Right lobe of liver (tissue), 6 donors: ENCODE results near the gene HSPA4. TPM values are rescaled to one million over a fixed set of nuclear protein-coding genes. Genes with fewer than 3 reads are reported as not detected.

Experiments
- ATAC-seq, 4 donors: fragments of 200-7000 bp; cut with Tn5 transposase; one replicate each; pipeline ENCODE4 v1.9.1; 2020; ENCODE audit warnings: mild to moderate bottlenecking in 4 of 4, moderate library complexity in 4 of 4
- DNase-seq, 3 donors: peaks; one replicate each; pipeline ENCODE4 v3.0.0-alpha.2; 2020
- H3K27ac ChIP-seq, 3 donors: fragments of 200-600 bp; one replicate each; pipeline ENCODE4 v1.8.0; 2022
- H3K27me3 ChIP-seq, 2 donors: fragments of 200-600 bp; one replicate each; pipeline ENCODE4 v1.8.0; 2022
- H3K36me3 ChIP-seq, 4 donors: fragments of 200-600 bp; sonication (generic) in 1 of 4; one replicate each; pipeline versions ENCODE4 v1.5.1 to v1.8.0; 2017 to 2022; ENCODE audit warnings: control low read depth in 1 of 4
- H3K4me1 ChIP-seq, 4 donors: fragments of 200-600 bp; sonication (generic) in 1 of 4; one replicate each; pipeline versions ENCODE4 v1.5.1 to v1.8.0; 2017 to 2022; ENCODE audit warnings: control low read depth in 1 of 4
- H3K4me3 ChIP-seq, 3 donors: fragments of 200-600 bp; one replicate each; pipeline ENCODE4 v1.8.0; 2022
- H3K9me3 ChIP-seq, 4 donors: fragments of 200-600 bp; sonication (generic) in 1 of 4; one replicate each; pipeline versions ENCODE4 v1.5.1 to v1.8.0; 2017 to 2022; ENCODE audit warnings: control low read depth in 1 of 4
- CTCF ChIP-seq, 4 donors: fragments of 200-600 bp in 3 of 4; fragments of 450-650 bp in 1 of 4; IDR thresholded peaks; one replicate each; pipeline versions ENCODE4 v1.5.1 to v1.8.0; 2016 to 2022; ENCODE audit warnings: antibody characterized with exemption in 4 of 4, mild to moderate bottlenecking in 2 of 4
- POLR2A ChIP-seq: fragments of 450-650 bp; IDR thresholded peaks from one replicate; pipeline ENCODE4 v1.6.1; 2017; ENCODE audit warnings: antibody characterized with exemption, mild to moderate bottlenecking
- WGBS: methylation state at CpG from one replicate; pipeline ENCODE4 v1.1.6; 2018; ENCODE audit warnings: low coverage, low lambda C conversion rate; ENCODE audit not compliant: insufficient coverage; ENCODE audit errors: missing lambda C conversion rate; 5-methylcytosine and 5-hydroxymethylcytosine counted together
- intact Hi-C, 2 donors: fragments of 100-400 bp; cut with DNase I; formaldehyde crosslinking; loops; one replicate each; pipeline versions ENCODE4 v1.11.2 to v1.14.1; 2022
- total RNA-seq, 6 experiments: library from RNA; depleted of rRNA in 2 of 6; stranded (reverse); fragments of >200 nt in 2 of 6; fragmentation: NEBNext Ultra II Directional in 3 of 6; extraction: Animal tissue kit (Norgen Biotek cat#: 25700) in 3 of 6; gene quantifications; one replicate each; pipeline versions ENCODE4 v1.1.0 to v1.2.4, GENCODE V29; 2016 to 2023
- donor health status: DM: no; HTN: yes; CAD: no.
- donor health status: DM: no; HTN: no; CAD: no.
- donor health status: DM: no; HTN: no; CAD: no.
- donor health status: DM: no; HTN: yes; CAD: no.
- donor health status: DM: no; HTN: yes; CAD: no.

HSPA4 gene
- total RNA-seq, 6 experiments from 2014 or later = 30.1 to 68.6 (median 46.1) TPM

- no peak for TF ChIP-seq CTCF (IDR thresholded peaks at IDR 0.05)
- no peak for TF ChIP-seq POLR2A
- no peak overlapping the region for H3K27ac ChIP-seq
- H3K4me1 ChIP-seq = no peaks in the 10 kb centered on the region
- intact Hi-C loops = loop anchor here (10.0 kb wide), 2 partner anchors 127 to 347 kb away; no protein-coding TSS in a partner anchor
- no peaks in the 10 kb centered on the region for H3K36me3 ChIP-seq
- H3K4me3 ChIP-seq = no peak overlapping the region
- no peaks in the 10 kb centered on the region for H3K27me3 ChIP-seq
- H3K9me3 ChIP-seq = no peaks in the 10 kb centered on the region
- ATAC-seq (no peak), DNase-seq (no peak)
- 80% methylated on average over 1 of the region's 10 CpGs for WGBS
Observed at GRCh38 chr5:133117166-133117911, 65.5 kb downstream of the HSPA4 start.

- Histone ChIP-seq H3K27ac (no peak overlapping the region), H3K4me3 (no peak overlapping the region), H3K36me3 (no peaks in the 10 kb centered on the region), H3K9me3 (no peaks in the 10 kb centered on the region), H3K4me1 (no peaks in the 10 kb centered on the region), H3K27me3 (no peaks in the 10 kb centered on the region)
- no peak for ATAC-seq
- 92% methylated on average over 8 of the region's 9 CpGs for WGBS
- TF ChIP-seq CTCF (IDR thresholded peaks at IDR 0.05) = no peak
- DNase-seq = no peak
- intact Hi-C loops = loop anchor here (10.0 kb wide), 2 partner anchors 127 to 347 kb away; no protein-coding TSS in a partner anchor
Observed at GRCh38 chr5:133117912-133118445, 66.2 kb downstream of the HSPA4 start.

GRCh38 chr5:133118741-133119140 is 66.9 kb downstream of the HSPA4 start:
- ATAC-seq = no peak
- no peak for DNase-seq
- H3K4me1 ChIP-seq = no peaks in the 10 kb centered on the region

GRCh38 chr5:133119233-133119711 is 67.5 kb downstream of the HSPA4 start:
- intact Hi-C loops = loop anchor here (10.0 kb wide), 2 partner anchors 126 to 346 kb away; no protein-coding TSS in a partner anchor
- Histone ChIP-seq H3K27me3 (no peaks in the 10 kb centered on the region), H3K36me3 (no peaks in the 10 kb centered on the region), H3K9me3 (no peaks in the 10 kb centered on the region), H3K4me3 (no peak overlapping the region), H3K27ac (no peak overlapping the region), H3K4me1 (no peaks in the 10 kb centered on the region)
- WGBS = 100% methylated on average over 2 of the region's 4 CpGs
- ATAC-seq (no peak), DNase-seq (no peak)
- TF ChIP-seq POLR2A (no peak), CTCF (IDR thresholded peaks at IDR 0.05) (no peak)

More at GRCh38 chr5:133118741-133119140, 66.9 kb downstream of the HSPA4 start:
- H3K36me3 ChIP-seq = no peaks in the 10 kb centered on the region
- TF ChIP-seq POLR2A (no peak), CTCF (IDR thresholded peaks at IDR 0.05) (no peak)
- no peak overlapping the region for H3K4me3 ChIP-seq
- intact Hi-C loops = loop anchor here (10.0 kb wide), 2 partner anchors 126 to 346 kb away; no protein-coding TSS in a partner anchor
- no CpG with 5 or more reads among the region's 4 CpGs for WGBS
- no peaks in the 10 kb centered on the region for H3K27me3 ChIP-seq
- no peaks in the 10 kb centered on the region for H3K9me3 ChIP-seq
- H3K27ac ChIP-seq = no peak overlapping the region
